A172 (cell line): ENCODE measurements around the gene RARS2. TPM values are rescaled to one million over a fixed set of nuclear protein-coding genes. Genes with fewer than 3 reads are reported as not detected.

ENCODE experiments used
- DNase-seq: peaks from one replicate; pipeline ENCODE4 v3.0.0-alpha.2; 2015; ENCODE audit warnings: low spot score
- total RNA-seq: library from RNA; depleted of rRNA; stranded (reverse); fragments of >200 nt; shearing (Covaris generic); gene quantifications from 2 replicates; pipeline ENCODE4 v1.2.3, GENCODE V29; 2014

RARS2 gene
- total RNA-seq, 1 experiment from 2014 or later: 41.4 TPM

DNA sequence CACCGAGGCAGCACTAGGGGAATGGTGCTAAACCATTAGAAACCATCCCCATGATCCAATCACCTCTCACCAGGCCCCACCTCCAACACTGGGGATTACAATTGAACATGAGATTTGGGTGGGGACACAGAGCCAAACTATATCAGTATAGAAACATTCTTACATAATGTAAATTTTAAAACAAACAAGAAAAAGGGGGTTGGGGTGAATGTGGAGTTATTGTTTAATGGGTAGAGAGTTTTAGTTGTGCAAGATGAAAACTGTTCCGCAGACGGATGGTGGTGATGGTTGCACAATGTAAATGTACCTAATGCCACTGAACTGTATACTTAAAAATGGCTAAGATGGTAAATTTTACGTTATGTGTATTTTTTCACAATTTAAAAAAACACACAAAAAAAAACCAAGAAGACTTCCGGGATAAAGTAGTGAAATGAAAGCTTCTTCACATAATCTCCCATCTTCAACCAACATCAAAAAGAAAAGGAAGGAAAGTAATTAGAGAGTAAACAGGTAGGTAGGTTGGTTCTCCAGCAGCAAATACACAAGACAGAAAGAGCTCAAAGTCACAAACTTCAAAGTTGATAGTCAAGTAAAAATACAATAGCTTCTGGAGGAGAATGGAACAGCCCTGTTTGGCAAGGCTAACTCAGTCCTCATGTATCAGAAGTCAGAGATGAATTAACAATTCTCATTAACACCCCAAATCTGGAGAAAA is 16.3 kb downstream of the RARS2 start:
- DNase-seq: no peak

DNA sequence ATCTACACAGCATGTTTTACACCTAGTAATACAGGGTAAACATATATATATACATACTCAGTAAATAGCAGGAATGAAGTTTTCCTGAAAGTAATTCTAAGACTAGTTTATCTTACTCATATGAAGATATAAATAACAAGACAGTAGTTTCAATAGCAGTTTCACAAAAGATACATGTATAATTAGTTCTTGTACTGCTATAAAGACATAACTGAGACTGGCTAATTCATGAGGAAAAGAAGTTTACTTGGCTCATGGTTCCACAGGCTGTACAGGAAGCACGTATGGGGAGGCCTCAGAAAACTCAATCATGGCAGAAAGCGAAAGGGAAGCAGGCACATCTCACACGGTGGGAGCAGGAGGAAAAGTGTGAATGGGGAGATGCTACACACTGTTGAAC is 16.9 kb downstream of the RARS2 start:
- no peak for DNase-seq

DNA sequence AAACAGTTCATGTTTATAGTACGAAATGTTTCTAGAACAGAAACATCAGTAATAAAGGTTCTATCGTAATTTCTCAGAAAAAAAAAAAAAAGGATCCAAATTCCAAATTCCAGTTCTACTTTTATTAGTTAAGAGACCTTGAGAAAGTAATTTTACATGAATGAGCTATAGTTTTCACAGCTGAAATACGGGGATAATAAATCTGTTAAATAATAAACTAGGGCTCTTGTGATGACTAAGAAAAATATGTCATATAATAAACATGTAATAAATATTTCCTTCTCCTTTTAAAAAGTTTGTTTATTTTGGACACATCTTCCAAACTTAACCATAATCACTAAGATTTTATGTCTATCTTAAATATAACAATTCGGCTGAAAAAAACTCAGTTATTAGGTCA is 17.8 kb downstream of the RARS2 start:
- no peak for DNase-seq

DNA sequence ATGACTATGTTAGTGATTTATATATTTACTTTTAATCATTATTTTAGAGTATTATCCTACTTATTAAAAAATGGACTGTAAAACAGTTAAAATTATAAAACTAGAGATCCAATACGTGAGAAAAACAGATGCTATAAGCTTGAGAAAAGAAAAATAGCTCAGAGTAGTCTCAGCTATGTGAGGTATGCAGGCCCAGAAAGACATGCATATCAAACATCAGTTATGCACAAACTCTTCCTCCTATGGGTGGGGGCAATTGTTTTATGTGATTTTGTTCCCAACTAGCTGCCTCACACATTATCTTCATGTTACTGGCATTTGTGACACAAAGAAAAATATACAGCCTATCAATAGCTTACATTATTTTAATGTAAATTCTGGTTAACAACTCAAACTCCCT is 28.8 kb downstream of the RARS2 start:
- no peak for DNase-seq

DNA sequence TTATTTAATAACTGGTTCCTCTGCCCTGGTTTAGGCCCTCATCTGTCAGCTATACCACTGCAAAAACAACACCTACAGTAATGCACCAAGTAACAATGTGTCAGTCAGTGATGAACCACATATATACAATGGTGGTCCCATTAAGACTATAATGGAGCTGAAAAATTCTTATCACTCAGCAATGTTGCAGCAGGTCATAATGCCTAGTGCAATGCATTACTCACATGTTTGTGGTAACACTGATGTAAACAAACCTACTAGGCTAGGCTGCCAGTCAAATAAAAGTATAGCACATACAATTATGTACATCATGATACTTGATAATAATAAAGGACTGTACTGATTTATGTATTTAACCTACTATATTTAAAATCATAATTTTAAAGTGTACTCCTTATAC is 31.3 kb downstream of the RARS2 start:
- no peak for DNase-seq

DNA sequence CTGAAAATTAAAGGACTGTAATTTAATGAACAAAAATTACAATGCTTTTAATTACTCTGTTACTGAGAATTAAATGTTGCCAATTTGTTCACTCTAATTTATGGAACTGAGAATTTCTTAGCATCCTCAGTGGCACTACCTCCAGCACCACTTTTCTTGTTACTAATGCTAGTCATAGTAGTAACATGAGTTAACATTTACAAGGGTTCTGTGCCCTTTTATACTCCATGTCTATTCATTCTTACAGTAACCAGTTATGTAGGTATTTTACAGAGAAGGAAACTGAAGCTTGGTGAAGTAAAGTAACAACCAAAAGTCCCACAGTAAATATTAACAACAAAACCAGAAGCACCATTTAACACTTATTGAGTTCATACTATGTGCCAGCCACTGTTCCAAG is 34.3 kb downstream of the RARS2 start:
- DNase-seq: no peak

DNA sequence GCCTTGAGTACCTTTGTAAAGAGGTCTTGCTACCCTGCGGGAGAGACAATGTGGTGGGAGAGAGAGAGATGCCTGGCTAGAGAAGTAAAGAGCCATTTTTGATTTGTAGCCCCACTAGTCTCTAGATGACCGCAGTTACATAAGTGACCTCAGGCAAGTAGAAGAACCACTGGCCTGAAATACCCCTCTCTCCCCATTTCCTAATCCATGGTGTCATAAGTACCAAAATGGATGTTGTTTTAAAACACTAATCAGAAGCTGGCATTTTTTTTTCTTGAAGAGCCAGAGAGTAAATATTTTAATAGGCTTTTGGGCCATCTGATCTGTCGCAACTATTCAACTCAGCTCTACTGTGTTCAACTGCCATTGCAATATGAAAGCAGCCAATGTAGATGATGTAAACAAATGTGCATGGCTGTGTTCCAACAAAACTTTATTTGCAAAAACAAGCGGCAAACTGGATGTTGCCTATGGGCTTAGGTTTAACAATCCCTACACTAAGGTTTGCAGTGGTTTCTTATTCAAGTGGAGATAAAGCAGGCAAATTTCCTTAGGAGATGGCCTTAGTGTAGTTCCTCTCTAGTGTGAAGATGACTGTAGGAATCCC is 36.5 kb downstream of the RARS2 start:
- no peak for DNase-seq

DNA sequence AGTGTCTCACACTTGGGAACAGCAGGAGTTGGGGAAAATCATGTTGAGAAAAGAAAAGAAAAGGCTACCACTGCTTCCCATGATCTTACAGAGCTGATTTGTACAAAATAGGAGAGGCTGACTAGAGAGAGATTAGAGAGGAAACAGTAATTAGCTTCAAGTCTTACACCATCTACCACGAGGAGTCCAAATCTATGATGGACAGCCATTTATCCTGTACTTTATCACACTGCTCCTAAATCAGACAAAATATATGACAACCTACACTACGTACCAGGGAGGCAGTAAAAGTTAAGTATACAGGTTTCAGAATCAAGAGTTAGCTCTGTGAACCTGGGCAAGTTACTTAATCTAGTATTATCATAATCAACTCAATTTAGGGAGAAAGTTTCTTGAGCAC is 38.0 kb downstream of the RARS2 start:
- DNase-seq: no peak

DNA sequence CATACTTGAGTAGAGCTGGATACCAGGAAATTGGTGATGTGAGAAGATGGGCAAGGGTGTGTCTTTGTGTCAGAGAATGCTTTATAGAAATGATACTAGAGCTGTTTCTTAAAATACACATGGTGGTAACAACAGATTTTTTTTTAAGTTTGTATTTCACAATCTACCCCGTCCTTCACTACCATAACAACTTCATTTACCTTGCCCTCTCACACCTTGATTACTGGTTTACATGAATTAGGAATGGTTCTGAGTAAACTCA is 45.4 kb downstream of the RARS2 start:
- DNase-seq: no peak

DNA sequence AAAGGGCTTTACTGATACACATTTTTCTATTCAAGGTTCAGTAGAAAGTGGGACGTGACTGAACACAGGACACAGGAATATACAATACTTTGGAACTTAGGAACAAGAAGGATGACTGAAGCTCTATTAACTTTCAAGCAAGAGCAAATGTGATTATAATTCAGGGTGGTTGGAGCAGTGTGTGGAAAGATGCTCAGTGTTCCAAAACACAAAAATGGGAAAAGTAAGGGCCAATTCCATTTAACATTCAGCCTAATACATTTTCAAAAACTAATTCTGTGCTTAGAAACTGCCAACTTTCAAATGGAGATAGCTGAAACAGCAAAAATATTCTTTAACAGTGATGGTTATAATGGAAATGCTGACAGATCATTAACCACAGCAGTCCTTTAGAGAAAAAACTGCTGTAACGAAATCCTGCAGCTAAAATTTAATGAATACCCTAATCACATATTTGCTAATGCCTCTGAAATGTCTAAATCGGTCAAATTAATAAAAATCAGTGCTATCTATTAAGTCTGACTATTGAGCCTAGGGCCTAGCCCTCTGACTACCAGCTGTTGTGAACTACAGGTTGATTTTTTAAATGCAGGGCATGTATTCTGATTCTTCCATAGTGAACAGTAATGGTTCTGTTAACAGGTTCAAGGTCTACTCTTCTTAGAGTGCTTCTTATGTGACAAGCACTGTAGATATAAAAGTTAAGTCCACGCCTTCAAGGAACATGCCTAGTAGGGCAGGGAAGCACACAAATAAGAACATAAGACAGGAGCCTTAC is 45.9 kb downstream of the RARS2 start:
- DNase-seq: no peak

DNA sequence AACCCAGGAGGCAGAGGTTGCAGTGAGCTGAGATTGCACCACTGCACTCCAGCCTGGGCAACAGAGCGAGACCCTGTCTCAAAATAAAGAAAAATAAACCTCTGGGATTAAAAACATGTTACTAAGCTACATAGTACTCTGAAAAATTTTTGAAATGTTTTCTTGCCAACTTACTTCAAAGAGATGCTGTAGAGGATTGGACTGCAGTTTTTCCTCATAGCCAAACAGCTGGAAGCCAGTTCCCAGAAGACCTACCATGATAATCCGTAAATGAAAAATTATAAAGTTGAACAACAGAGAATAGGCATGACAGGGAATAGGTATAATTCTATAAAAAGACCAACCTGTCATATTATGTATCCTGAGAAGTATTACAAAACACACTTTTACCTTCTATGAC is 48.0 kb downstream of the RARS2 start:
- no peak for DNase-seq

DNA sequence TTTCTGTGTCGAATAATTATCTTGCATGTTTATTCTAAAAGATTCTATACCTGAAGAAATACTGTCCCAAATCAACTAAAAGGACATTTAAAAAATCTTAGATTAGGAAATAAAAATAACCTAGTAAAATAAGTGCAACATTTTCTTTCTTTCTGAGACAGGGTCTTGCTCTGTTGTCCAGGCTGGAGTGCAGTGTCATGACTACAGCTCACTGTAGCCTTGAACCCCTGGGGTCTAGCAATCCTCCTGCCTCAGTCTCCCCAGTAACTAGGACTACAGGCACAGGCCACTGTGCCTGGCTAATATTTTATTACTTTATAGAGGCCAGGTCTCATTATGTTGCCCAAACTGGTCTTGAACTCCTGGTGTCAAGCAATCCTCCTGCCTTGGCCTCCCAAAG is 48.7 kb downstream of the RARS2 start:
- no peak for DNase-seq

DNA sequence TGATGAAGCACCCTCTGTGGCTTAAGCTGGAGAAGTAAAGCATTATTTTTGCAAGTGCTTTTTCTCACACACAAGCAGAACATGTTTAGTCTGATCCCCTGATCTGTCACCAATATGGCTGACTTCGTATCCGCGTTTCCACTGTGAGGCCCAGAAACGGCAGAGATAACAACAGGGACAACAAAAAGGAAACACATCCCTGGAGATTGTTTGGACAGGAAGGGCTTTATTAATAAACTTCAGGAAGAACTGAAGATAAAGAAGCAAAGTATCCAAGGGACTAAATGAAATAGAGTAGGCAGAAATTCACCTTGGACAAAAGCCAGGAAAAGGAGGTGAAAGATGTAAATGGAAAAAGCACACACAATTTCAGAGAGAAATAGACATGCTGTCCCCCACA is 49.2 kb downstream of the RARS2 start:
- DNase-seq: no peak

DNA sequence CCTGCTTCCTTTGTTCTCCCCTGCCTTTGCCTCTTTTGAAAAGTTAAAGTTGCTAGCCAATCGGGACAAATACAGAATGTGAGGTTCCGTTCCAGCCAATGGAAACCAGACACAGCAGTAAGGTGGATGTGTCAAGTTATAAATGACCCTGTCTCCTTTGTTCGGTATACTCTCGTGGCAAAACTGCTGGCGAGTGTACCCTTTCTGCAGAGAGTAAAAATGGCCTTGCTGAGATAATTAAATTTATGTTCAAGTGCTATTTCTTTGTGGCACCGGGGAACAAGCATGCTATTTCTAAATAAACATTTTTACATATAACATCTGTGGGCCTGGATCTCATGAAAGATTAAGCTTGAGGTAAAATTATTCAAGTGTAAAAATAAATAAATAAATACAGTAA is 50.2 kb downstream of the RARS2 start:
- no peak for DNase-seq

DNA sequence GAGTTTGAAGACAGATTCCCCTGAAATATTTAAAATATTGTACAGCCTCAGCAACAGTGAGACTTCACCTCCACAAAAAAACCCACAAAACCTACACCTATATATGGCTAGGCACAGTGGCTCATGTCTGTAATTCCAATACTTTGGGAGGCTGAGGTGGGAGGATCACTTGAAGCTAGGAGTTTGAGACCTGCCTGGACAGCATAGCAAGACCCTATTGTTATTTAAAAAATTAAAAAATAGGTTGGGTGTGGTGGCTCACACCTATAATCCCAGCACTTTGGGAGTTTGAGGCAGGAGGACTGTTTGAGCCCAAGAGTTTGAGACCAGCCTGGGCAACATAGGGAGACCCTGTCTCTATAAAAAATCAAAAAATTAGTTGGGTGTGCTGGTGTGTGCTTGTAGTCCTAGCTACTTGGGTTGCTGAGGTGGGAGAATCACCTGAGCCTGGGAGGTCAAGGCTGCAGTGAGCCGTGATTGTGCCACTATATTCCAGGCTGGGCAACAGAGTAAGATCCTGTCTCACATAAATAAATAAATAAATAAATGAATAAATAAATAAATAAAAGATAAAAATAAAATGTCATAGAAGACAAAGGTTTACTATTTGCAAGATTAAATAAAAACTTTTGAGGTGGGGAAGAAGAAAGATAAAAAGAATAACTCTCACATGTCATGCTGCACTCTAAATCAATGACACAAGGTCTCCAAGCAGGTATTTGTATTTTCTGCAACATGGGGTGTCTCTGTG is 51.1 kb downstream of the RARS2 start:
- DNase-seq: no peak

DNA sequence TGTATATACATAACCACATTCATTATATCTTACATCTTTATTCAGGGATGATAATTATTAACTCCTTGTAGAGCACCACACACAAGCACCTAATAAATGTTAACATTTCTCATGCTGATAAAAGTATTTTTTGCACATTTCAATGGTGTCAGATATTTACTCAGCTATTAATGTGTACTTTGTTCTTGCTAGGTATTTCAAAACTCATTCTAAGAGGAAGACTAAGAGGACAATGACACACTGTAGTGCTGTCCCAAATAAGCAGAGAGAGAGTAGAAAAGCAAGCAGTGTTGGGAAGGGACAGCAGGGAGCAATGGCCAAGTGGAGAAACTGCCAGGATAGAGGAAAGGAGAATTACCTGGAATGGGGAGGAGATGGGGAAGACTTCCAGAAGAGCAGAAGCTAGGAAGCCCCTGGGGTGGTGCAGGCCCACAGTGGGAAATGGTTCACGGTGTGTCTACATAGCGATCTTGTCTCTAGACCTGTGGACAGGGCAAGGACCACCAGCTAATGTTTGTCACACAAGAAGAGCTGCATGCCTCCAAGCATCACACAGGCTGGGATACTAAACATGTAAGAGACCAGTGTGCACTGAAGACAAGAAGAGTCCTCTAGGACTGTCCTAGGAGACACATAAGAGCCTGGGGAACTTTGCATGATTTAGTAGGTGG is 55.3 kb downstream of the RARS2 start:
- DNase-seq: no peak

DNA sequence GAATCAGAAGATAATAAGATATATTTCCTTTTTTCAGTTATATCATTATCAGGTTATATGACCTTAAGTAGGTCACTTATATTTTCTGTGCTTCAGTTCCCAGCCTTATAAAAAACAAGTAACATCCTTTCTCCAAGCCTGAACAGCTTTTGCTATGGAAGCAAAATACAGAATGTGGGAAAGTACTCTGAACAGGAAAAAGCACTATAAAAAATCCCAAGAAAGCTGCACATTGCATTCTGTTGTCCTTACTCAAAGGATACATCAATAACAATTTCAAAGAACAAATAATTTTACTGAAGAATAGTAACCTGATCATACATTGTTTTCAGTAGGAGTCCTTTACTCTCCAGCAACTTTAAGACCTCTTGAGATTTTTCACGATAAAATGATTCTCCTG is 60.6 kb downstream of the RARS2 start:
- no peak for DNase-seq

DNA sequence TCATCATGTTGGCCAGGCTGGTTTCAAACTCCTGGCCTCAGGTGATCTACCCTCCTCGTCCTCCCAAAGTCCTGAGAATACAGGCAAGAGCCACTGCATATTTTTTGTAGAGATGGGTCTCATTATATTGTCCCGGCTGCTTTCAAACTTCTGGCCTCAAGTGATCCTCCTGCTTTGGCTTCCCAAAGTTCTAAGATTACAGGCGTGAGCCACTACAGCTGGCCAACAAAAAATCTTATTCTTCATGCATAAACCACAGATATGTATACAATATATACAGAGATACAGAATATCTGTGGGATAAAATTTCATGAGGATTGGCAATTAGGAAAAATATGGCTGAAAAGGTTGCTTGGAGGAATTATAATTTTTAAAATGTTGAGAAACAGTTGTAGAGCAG is 67.1 kb downstream of the RARS2 start:
- no peak for DNase-seq

DNA sequence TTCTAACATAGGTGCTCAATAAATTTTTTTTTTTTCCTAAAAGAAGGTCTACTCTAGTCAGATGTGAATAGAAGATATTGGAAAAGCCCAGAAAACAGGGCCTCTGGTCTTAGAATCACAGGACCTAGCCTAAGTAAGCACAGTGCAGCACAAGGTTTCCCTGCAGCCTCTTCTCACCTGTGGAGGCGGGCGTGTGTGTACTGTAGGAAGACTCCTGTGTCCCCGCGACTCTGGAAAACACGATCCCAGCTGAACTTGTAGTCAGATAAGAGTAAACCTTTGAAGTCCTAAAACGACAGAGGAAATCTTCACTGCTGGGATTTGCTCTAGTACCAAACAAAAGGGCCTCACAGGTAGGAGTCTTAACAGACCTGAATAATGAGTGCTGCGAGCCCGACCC is 71.3 kb downstream of the RARS2 start:
- no peak for DNase-seq

DNA sequence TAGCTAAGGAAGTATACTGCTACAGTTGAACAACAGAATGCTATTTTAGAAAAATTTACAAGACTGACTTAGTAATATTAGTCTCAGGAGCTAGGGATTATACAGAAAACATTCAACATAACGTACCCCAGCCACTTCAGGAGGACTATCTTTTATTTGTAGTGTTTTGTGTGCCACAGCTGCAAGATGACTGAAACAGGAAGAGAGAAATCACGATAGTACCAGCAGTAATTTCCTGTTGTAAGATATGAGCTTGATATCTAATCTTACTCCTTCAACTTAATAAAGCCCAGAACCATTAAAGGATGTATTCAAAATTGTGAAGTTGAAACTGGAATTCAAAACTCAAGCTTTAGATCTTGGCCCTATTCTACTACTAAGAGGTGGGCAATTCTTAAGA is 75.0 kb downstream of the RARS2 start:
- DNase-seq: no peak

DNA sequence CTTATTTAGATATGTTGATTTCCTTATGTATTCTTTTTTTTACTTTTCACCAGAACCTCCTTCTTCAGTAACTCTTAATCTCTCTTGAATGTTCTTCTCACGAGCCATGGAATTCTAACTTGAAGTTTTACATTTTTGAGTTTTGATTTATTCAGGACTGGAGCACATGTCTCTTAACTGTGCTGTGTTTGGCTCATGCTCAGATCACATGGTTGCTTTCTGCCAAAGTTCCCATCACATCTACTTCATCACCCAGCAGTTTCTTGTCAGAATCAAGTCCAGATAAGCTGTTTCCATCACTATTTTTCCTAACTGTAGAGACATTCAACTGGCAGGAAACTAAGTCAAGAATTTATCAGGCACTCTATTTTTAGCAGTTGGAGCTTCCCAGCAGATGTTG is 85.3 kb downstream of the RARS2 start:
- no peak for DNase-seq
